ENCODE measurements around the gene SPATA13. TPM values are rescaled to one million over a fixed set of nuclear protein-coding genes. Genes with fewer than 3 reads are reported as not detected.
A peak's percentile ranks its signal among the peaks of the same experiment; 100 is the strongest.

Gene SPATA13
- total RNA-seq, 2 experiments from 2014 or later = 58.0 to 59.4 TPM

- no peak overlapping the region for H3K4me3 Mint-ChIP-seq
- no peak for DNase-seq
- peaks cover 34% of the 10 kb centered on the region for H3K4me1 Mint-ChIP-seq
- no peaks in the 10 kb centered on the region for H3K36me3 Mint-ChIP-seq
- H3K9me3 Mint-ChIP-seq = no peaks in the 10 kb centered on the region
- no peak overlapping the region for H3K27ac Mint-ChIP-seq
- no peaks in the 10 kb centered on the region for H3K27me3 Mint-ChIP-seq
These were observed 65.4 kb downstream of the SPATA13 start for GRCh38 chr13:24225930-24226329.

GRCh38 chr13:24226762-24227161, 66.2 kb downstream of the SPATA13 start:
- peaks cover 5% of the 10 kb centered on the region for H3K36me3 Mint-ChIP-seq
- H3K4me1 Mint-ChIP-seq = peaks cover 38% of the 10 kb centered on the region
- no peak overlapping the region for H3K4me3 Mint-ChIP-seq
- no peak for DNase-seq
- H3K27me3 Mint-ChIP-seq = no peaks in the 10 kb centered on the region
- H3K27ac Mint-ChIP-seq = no peak overlapping the region
- no peaks in the 10 kb centered on the region for H3K9me3 Mint-ChIP-seq

DNA sequence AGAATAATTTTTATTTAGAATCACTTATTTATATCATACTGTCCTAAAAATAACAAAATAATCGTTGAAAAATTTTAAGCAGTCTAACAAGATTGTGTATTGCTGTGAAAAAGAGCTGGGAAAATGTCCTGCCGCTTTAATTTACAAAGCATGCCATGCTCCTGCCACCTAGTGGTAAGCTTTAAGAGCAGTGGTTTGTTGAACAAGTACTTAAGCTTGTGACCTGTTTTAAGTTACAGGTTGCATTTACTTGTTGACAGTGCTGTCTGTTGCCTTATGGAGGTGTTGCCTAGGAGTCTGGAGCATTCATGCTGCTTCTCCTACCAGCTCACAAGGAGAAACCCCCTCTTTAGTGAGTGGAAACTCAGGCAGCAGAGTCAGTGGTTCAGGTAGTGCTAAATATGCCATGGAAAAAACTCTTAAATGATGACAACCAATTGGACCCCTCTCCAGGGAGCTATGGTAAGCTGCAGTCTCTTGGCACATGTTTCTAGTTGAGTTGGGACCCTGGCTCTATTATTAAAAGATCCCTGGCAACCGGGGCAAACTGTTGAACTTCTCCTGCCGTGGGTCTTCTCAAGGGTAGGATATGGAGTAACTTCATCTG, 68.4 kb downstream of the SPATA13 start:
- Mint-ChIP-seq H3K4me3 (no peak overlapping the region), H3K4me1 (peaks cover 57% of the 10 kb centered on the region), H3K27ac (peak overlapping the region; percentile 36), H3K27me3 (no peaks in the 10 kb centered on the region), H3K9me3 (no peaks in the 10 kb centered on the region), H3K36me3 (peaks cover 7% of the 10 kb centered on the region)
- DNase-seq = peak; percentile 22

- H3K4me3 Mint-ChIP-seq = no peak overlapping the region
- H3K27me3 Mint-ChIP-seq = no peaks in the 10 kb centered on the region
- DNase-seq = no peak
These were observed 70.0 kb downstream of the SPATA13 start for GRCh38 chr13:24230428-24231072.

GRCh38 chr13:24231377-24231776, 70.9 kb downstream of the SPATA13 start:
- Mint-ChIP-seq H3K27ac (no peak overlapping the region), H3K9me3 (no peaks in the 10 kb centered on the region), H3K4me1 (peaks cover 45% of the 10 kb centered on the region), H3K27me3 (no peaks in the 10 kb centered on the region), H3K36me3 (peaks cover 7% of the 10 kb centered on the region), H3K4me3 (no peak overlapping the region)
- DNase-seq = no peak

More at GRCh38 chr13:24230428-24231072, 70.0 kb downstream of the SPATA13 start:
- peak overlapping the region; percentile 54 for H3K27ac Mint-ChIP-seq
- H3K9me3 Mint-ChIP-seq = no peaks in the 10 kb centered on the region
- peaks cover 49% of the 10 kb centered on the region for H3K4me1 Mint-ChIP-seq
- H3K36me3 Mint-ChIP-seq = peaks cover 7% of the 10 kb centered on the region

DNA sequence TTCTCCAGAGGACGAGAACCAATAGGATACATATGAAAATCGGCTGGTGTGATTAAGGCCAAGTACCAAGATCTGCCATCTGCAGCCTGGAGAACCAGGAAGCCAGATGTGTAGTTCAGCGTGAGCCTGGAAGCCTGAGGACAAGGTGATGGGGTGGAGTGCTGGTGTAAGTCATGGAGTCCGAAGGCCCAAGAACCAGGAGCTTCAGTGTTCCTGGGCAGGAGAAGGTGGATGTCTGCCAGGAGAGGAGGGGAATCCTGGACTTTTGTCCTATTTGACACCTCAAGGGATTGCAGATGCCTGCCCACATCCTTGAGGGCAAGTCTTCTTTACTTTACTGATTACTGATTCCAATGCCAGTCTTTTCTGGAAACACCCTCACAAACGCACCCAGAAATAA, 71.5 kb downstream of the SPATA13 start:
- no peaks in the 10 kb centered on the region for H3K27me3 Mint-ChIP-seq
- no peak overlapping the region for H3K27ac Mint-ChIP-seq
- no peaks in the 10 kb centered on the region for H3K9me3 Mint-ChIP-seq
- peaks cover 48% of the 10 kb centered on the region for H3K4me1 Mint-ChIP-seq
- peaks cover 7% of the 10 kb centered on the region for H3K36me3 Mint-ChIP-seq
- no peak for DNase-seq
- no peak overlapping the region for H3K4me3 Mint-ChIP-seq

DNA sequence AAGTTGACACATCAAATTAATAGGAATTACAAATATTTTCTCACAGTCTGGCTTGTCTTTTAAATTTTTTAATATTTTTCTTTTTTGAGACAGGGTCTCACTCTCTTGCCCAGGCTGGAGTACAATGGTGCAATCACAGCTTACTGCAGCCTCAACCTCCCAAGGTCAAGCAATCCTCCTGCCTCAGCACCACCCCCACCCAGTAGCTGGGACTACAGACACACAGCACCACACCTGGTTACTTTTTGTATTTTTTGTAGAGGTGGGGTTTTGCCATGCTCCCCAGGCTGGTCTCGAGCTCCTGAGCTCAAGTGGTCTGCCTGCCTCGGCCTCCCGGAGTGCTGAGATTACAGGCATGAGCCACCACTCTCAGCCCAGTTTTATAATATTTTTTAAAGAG, 72.0 kb downstream of the SPATA13 start:
- H3K27ac Mint-ChIP-seq = peak overlapping the region; percentile 61
- H3K4me3 Mint-ChIP-seq = no peak overlapping the region
- peaks cover 51% of the 10 kb centered on the region for H3K4me1 Mint-ChIP-seq
- H3K27me3 Mint-ChIP-seq = no peaks in the 10 kb centered on the region
- H3K36me3 Mint-ChIP-seq = peaks cover 7% of the 10 kb centered on the region
- no peak for DNase-seq
- H3K9me3 Mint-ChIP-seq = no peaks in the 10 kb centered on the region

DNA sequence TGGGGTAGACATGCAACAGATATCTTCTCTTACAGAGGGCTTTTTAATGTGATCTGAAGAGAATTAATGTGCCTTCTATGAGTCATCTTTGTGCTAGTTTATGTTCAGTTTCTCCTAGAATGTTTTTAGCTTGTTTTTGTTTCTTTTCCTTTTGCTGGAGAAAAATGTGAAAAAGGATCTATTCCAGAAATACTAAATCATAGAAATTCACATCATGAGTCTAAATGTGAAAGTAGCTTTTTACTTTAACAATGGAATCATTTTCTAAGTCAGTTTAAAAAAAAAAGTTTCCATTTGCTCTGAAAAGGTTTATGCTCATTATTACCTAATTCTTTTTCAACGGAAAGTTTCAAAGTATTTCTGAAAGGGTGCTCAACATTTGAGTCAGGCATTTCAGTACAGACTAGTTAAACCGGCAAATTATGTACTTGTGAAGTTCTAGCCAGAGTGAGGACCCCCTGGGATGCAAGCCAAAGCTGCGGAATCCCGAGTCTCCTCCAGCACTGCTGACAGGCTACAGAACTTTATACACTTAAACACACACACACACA, 72.9 kb downstream of the SPATA13 start:
- peak overlapping the region; percentile 6 for H3K4me3 Mint-ChIP-seq
- peaks cover 53% of the 10 kb centered on the region for H3K4me1 Mint-ChIP-seq
- DNase-seq = no peak
- no peaks in the 10 kb centered on the region for H3K27me3 Mint-ChIP-seq
- no peaks in the 10 kb centered on the region for H3K9me3 Mint-ChIP-seq
- H3K36me3 Mint-ChIP-seq = peaks cover 7% of the 10 kb centered on the region
- H3K27ac Mint-ChIP-seq = peak overlapping the region; percentile 91

DNA sequence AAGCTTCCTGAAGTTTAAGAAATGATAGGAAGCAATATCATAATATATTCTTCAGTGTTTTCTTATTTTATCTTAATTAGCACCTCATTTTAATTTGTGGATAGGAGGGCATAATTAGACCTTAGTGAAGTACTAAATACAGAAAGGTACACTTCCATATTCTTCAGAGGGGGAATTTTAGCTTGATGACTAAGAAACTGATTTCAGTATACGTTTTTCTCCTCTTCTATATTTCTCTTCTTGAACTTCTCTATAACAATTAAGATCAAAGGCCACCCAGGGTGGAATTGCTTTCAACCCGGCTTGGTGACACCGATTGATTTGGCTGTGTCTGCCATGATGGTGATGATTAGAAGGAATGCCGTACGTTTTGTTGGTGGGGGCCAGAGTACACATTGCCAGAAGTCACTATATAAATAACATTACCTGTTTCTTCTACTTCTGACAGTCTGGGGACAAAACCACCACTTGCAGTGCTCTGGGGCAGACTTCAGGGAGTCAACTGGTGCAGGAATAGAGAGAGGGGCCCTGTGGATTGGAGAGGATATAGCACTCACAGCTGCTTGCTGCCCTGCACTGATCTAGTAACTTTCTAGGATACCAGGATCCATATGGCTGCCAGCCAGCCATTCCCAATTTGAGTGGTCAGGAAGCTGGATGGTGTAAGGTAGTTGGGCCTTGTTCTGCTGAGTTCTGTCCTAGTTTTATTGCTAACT, 73.8 kb downstream of the SPATA13 start:
- no peak for DNase-seq
- H3K4me1 Mint-ChIP-seq = peaks cover 52% of the 10 kb centered on the region
- peaks cover 9% of the 10 kb centered on the region for H3K36me3 Mint-ChIP-seq
- H3K27ac Mint-ChIP-seq = peak overlapping the region; percentile 82
- H3K9me3 Mint-ChIP-seq = no peaks in the 10 kb centered on the region
- no peaks in the 10 kb centered on the region for H3K27me3 Mint-ChIP-seq
- no peak overlapping the region for H3K4me3 Mint-ChIP-seq

GRCh38 chr13:24237356-24237755, 76.8 kb downstream of the SPATA13 start:
- Mint-ChIP-seq H3K4me3 (no peak overlapping the region), H3K27ac (no peak overlapping the region), H3K9me3 (no peaks in the 10 kb centered on the region), H3K4me1 (peaks cover 32% of the 10 kb centered on the region), H3K36me3 (peaks cover 2% of the 10 kb centered on the region), H3K27me3 (no peaks in the 10 kb centered on the region)
- DNase-seq = no peak

GRCh38 chr13:24241336-24241735, 80.8 kb downstream of the SPATA13 start:
- peaks cover 19% of the 10 kb centered on the region for H3K4me1 Mint-ChIP-seq

DNA sequence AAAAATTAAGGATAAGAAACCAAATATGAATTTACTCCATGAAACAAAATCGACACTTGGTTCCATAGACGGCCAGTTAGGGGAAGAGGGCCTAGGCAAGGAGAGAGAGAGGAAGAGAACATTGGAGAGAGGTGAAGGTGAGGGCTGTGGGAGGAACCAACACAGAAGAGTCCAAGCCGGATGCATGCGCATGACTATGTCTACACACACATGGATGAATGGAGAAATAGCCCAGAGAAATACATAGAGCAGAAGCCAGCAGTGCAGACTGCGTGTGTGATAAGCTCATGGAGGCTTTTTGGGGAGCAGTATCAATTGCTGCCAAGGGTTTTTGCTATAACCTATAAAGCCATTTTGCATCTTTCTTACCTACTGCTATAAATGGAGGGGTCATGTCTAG, 81.6 kb downstream of the SPATA13 start:
- H3K9me3 Mint-ChIP-seq = no peaks in the 10 kb centered on the region
- no peak overlapping the region for H3K4me3 Mint-ChIP-seq
- no peak overlapping the region for H3K27ac Mint-ChIP-seq
- H3K27me3 Mint-ChIP-seq = no peaks in the 10 kb centered on the region
- peaks cover 21% of the 10 kb centered on the region for H3K4me1 Mint-ChIP-seq
- peaks cover 2% of the 10 kb centered on the region for H3K36me3 Mint-ChIP-seq
- no peak for DNase-seq

More at GRCh38 chr13:24241336-24241735, 80.8 kb downstream of the SPATA13 start:
- H3K4me3 Mint-ChIP-seq = no peak overlapping the region
- peaks cover 2% of the 10 kb centered on the region for H3K36me3 Mint-ChIP-seq
- no peaks in the 10 kb centered on the region for H3K9me3 Mint-ChIP-seq
- H3K27me3 Mint-ChIP-seq = no peaks in the 10 kb centered on the region
- no peak overlapping the region for H3K27ac Mint-ChIP-seq
- DNase-seq = no peak

DNA sequence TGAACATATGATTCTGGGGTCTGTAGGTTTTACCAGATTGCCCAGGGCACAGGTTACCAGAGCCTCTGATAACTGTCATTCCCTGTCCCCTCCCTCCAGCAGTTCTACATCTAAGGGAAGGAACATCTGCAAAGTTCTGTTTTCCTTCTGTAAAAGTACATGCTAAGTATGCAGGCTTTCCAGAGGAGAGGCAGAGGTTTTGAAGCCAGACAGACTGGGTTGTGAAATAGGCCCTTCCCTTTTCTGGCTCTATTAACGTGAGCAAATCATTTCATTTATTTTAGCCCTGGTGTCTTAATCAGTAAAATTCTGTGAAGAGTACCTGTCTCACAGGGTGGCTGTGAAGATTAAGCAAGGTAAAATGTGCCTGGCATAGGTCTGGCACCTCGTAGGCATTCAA, 82.8 kb downstream of the SPATA13 start:
- peaks cover 22% of the 10 kb centered on the region for H3K4me1 Mint-ChIP-seq
- H3K27ac Mint-ChIP-seq = no peak overlapping the region
- no peak overlapping the region for H3K4me3 Mint-ChIP-seq
- H3K27me3 Mint-ChIP-seq = no peaks in the 10 kb centered on the region
- no peak for DNase-seq
- peaks cover 2% of the 10 kb centered on the region for H3K36me3 Mint-ChIP-seq
- no peaks in the 10 kb centered on the region for H3K9me3 Mint-ChIP-seq

DNA sequence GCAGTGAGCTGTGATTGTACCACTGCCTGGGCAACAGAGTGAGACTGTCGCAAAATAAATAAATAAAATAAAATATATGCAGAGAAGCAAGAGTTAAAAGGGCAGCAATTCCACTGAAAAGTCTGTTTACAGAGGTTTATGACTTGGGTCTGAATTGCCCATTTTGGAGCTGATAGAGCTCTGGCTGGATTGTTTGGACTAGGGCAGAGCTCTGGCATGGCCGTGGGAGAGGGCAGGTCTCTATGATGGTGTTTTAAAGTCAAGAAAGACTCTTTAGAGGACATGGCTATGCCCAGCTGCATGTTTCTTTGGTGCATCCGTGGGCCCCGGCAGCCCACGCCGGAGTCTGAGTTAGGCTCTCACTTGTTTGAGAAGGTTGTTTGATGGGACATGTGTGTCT, 84.3 kb downstream of the SPATA13 start:
- no peak for DNase-seq
- no peak overlapping the region for H3K27ac Mint-ChIP-seq
- H3K9me3 Mint-ChIP-seq = no peaks in the 10 kb centered on the region
- peaks cover 22% of the 10 kb centered on the region for H3K4me1 Mint-ChIP-seq
- no peak overlapping the region for H3K4me3 Mint-ChIP-seq
- H3K27me3 Mint-ChIP-seq = no peaks in the 10 kb centered on the region
- H3K36me3 Mint-ChIP-seq = no peaks in the 10 kb centered on the region

DNA sequence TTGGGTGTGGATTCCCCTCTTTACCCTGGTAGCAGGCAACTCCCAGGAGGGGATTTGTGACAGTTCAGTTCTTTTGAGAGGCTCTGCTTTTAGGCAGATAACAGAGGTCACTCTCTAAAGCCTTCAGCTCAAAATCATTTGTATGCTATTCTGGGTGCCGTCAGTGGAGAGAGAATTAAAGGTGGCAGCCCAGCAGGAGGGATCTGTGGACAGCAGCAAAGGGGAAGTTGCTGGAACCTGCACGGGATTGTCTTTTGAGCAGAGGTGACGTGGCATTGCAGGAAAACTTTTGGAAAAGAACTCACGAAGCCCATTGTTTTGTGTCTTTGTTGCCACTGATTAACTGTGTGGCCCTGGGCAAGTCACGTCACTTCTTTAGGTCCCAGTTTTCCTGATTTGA, 86.5 kb downstream of the SPATA13 start:
- Mint-ChIP-seq H3K9me3 (no peaks in the 10 kb centered on the region), H3K4me3 (no peak overlapping the region), H3K27me3 (no peaks in the 10 kb centered on the region), H3K27ac (no peak overlapping the region), H3K4me1 (peaks cover 34% of the 10 kb centered on the region), H3K36me3 (peaks cover 7% of the 10 kb centered on the region)
- DNase-seq = no peak

Measured in activated naive CD8-positive, alpha-beta T cell treated with anti-CD3 and anti-CD28 coated beads for 36 hours (primary cell).